Kasumi-1 (cell line): Measurements from ENCODE around the gene SRRM1.

ENCODE experiments used
- DNase-seq, 2 experiments: peaks; one replicate each; lab custom pipeline; 2025; lab: John Stamatoyannopoulos, UW

The SRRM1 gene

GRCh38 chr1:24642481-24643362 lies at the start of gene SRRM1:
Gene SRRM1, plus strand, starts transcription at chr1:24643302. Its CDS starts 25 bp downstream, at chr1:24643327.
- peak; percentile 99 for DNase-seq

- DNase-seq, result no peak
Observed at GRCh38 chr1:24594328-24594598, 48.8 kb upstream of the SRRM1 start.

- no peak for DNase-seq
Observed at GRCh38 chr1:24596401-24596880, 46.7 kb upstream of the SRRM1 start.

GRCh38 chr1:24599265-24599664 lies 43.8 kb upstream of the SRRM1 start:
- no peak for DNase-seq

GRCh38 chr1:24600551-24600950 lies 42.6 kb upstream of the SRRM1 start:
- no peak for DNase-seq

GRCh38 chr1:24605534-24606295 lies 37.4 kb upstream of the SRRM1 start:
- no peak for DNase-seq

- DNase-seq, result no peak
Observed at GRCh38 chr1:24606296-24606605, 36.9 kb upstream of the SRRM1 start.

- DNase-seq, result no peak
Observed at GRCh38 chr1:24606621-24607020, 36.5 kb upstream of the SRRM1 start.

GRCh38 chr1:24609949-24610517 lies 33.1 kb upstream of the SRRM1 start:
- no peak for DNase-seq

- DNase-seq, result no peak
Observed at GRCh38 chr1:24619376-24619775, 23.7 kb upstream of the SRRM1 start.

GRCh38 chr1:24620678-24621077 lies 22.4 kb upstream of the SRRM1 start:
- DNase-seq, result no peak

GRCh38 chr1:24621121-24621520 lies 22.0 kb upstream of the SRRM1 start:
- DNase-seq, result no peak

GRCh38 chr1:24622218-24622617 lies 20.9 kb upstream of the SRRM1 start:
- DNase-seq, result no peak

GRCh38 chr1:24632832-24633175 lies 10.3 kb upstream of the SRRM1 start:
- DNase-seq, result no peak

GRCh38 chr1:24635195-24635843 lies 7.8 kb upstream of the SRRM1 start:
- peak; percentile 82 to 93 for DNase-seq

- no peak for DNase-seq
Observed at GRCh38 chr1:24636661-24637357, 6.3 kb upstream of the SRRM1 start.

GRCh38 chr1:24639094-24639493 lies 4.0 kb upstream of the SRRM1 start:
- no peak for DNase-seq

- no peak for DNase-seq
Observed at GRCh38 chr1:24639881-24640280, 3.2 kb upstream of the SRRM1 start.

GRCh38 chr1:24640288-24640687 lies 2.8 kb upstream of the SRRM1 start:
- DNase-seq, result no peak

- peak; percentile 11 to 29 for DNase-seq
Observed at GRCh38 chr1:24641646-24642151, 1.4 kb upstream of the SRRM1 start.

- peak in 1 of 2 experiments; percentile 14 for DNase-seq
Observed at GRCh38 chr1:24643363-24644099, 429 bp downstream of the SRRM1 start.
